Osteoblast (primary cell): ENCODE measurements around the gene EFNA5. TPM values are rescaled to one million over a fixed set of nuclear protein-coding genes. Genes with fewer than 3 reads are reported as not detected.

Experiments used
- DNase-seq: peaks from one replicate; pipeline ENCODE4 v3.0.0; 2011; ENCODE audit warnings: low spot score, mixed read lengths; ENCODE audit not compliant: insufficient read length; ENCODE audit errors: missing footprints
- H2AFZ ChIP-seq: 2 replicates; pipeline ENCODE4 v1.6.0; 2011; ENCODE audit warnings: mild to moderate bottlenecking, low read length
- H3K27ac ChIP-seq: 2 replicates; pipeline ENCODE4 v1.5.1; 2011; ENCODE audit warnings: mild to moderate bottlenecking, low read depth, low read length, moderate library complexity
- H3K27me3 ChIP-seq: 2 replicates; pipeline ENCODE4 v1.6.0; 2012; ENCODE audit warnings: mild to moderate bottlenecking, control low read depth, inconsistent platforms, low read length, moderate library complexity; ENCODE audit not compliant: insufficient read depth
- H3K36me3 ChIP-seq: 2 replicates; pipeline ENCODE4 v1.5.1; 2011; ENCODE audit warnings: mild to moderate bottlenecking, low read length, control low read depth, moderate library complexity; ENCODE audit not compliant: insufficient read depth
- H3K4me1 ChIP-seq: 2 replicates; pipeline ENCODE4 v1.5.1; 2011; ENCODE audit warnings: mild to moderate bottlenecking, low read length, control low read depth, moderate library complexity; ENCODE audit not compliant: insufficient read depth
- H3K4me2 ChIP-seq: 2 replicates; pipeline ENCODE4 v1.6.0; 2011; ENCODE audit warnings: mild to moderate bottlenecking, low read length; ENCODE audit not compliant: insufficient read depth
- H3K4me3 ChIP-seq: fragments of 200-600 bp; sonication (generic); 3 replicates; pipeline ENCODE4 v1.5.1; 2012; ENCODE audit warnings: mild to moderate bottlenecking, low read length, inconsistent platforms; ENCODE audit not compliant: insufficient read depth
- H3K79me2 ChIP-seq: 2 replicates; pipeline ENCODE4 v1.6.0; 2012; ENCODE audit warnings: mild to moderate bottlenecking, low read length, control low read depth, inconsistent platforms; ENCODE audit not compliant: insufficient read depth
- H3K9me3 ChIP-seq: 2 replicates; pipeline ENCODE4 v1.5.1; 2011; ENCODE audit warnings: low read depth, low read length, control low read depth
- H4K20me1 ChIP-seq: 2 replicates; pipeline ENCODE4 v1.6.0; 2012; ENCODE audit warnings: mild to moderate bottlenecking, low read length, control low read depth; ENCODE audit not compliant: insufficient read depth
- CTCF ChIP-seq: IDR thresholded peaks from 2 replicates; pipeline ENCODE4 v1.5.1; 2011; ENCODE audit warnings: mild to moderate bottlenecking, low read depth, low read length, moderate library complexity; ENCODE audit errors: extremely low read depth
- total RNA-seq: library from RNA; depleted of rRNA; stranded (reverse); fragments of >200 nt; gene quantifications from 2 replicates; pipeline ENCODE4 v1.2.3, GENCODE V29; 2012

EFNA5 gene
- total RNA-seq, 1 donor, result 12.3 TPM

DNA sequence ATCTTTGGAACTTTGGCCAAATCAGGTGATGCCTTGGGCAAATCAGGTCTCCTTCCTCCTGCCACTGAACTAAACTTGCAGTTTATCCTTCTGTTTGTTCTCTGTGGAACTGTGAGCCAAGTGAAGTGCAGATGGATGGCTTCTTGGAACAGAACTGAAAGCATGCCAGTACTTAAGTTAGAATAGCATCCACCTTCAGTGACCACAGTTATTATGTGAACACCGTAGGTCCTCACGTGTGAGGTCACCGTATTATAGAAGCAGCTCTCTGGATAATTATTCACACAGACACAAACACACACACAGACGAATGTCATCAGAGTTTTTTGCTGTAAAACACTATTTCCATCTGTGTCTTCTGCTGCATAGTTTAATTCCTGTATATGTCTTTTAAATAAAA, 162.6 kb downstream of the EFNA5 start:
- Histone ChIP-seq H3K9me3 (no peaks in the 10 kb centered on the region), H3K36me3 (no peaks in the 10 kb centered on the region), H3K4me3 (no peak overlapping the region), H3K4me1 (no peaks in the 10 kb centered on the region), H2AFZ (no peak overlapping the region), H3K79me2 (no peaks in the 10 kb centered on the region), H3K27me3 (no peaks in the 10 kb centered on the region), H3K4me2 (no peak overlapping the region), H4K20me1 (no peaks in the 10 kb centered on the region), H3K27ac (no peak overlapping the region)
- no peak for DNase-seq
- TF ChIP-seq CTCF, result no peak

DNA sequence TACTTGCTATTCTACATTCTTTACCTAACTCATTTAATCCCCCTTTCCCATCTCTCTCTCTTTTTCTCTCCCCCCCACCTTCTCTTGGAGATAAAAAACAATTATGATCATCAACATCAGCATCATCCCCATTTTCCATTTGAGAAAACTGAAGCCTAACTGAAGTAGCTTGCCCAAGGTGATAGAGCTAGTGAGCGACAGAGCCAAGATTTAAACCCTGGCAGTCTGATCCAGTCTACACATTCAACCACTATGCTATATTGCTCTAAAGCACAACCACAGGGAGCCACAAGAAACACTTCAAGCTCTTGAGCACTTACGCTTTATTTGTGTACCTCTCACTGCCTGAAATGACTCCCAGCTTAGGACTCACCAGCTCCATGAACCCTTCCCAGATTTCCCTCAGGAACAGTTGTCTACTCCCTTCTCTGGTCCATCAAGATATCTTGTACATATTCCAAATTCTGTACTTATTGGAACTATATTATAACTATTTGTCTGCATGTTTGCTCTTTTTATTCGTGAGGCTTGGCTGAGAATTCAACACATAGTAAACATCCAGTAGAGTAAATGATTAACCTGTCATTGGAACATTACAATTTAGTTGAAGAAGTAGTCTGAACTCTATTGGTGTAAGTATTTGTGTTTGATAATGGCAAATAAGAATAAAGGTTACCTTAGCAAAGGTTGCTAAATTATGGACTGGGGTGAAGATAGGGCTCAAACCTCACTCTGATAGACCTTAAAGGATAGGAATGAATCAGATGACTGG, 164.8 kb downstream of the EFNA5 start:
- Histone ChIP-seq H3K4me2 (no peak overlapping the region), H3K27ac (no peak overlapping the region), H3K4me3 (no peak overlapping the region), H3K4me1 (no peaks in the 10 kb centered on the region), H4K20me1 (no peaks in the 10 kb centered on the region), H3K9me3 (no peaks in the 10 kb centered on the region), H3K79me2 (no peaks in the 10 kb centered on the region), H3K27me3 (no peaks in the 10 kb centered on the region), H3K36me3 (no peaks in the 10 kb centered on the region), H2AFZ (no peak overlapping the region)
- no peak for TF ChIP-seq CTCF
- DNase-seq, result no peak

GRCh38 chr5:107504424-107504823, 166.3 kb downstream of the EFNA5 start:
- no peak for TF ChIP-seq CTCF
- Histone ChIP-seq H2AFZ (no peak overlapping the region), H3K79me2 (no peaks in the 10 kb centered on the region), H3K27ac (no peak overlapping the region), H3K4me2 (no peak overlapping the region), H3K9me3 (no peaks in the 10 kb centered on the region), H4K20me1 (no peaks in the 10 kb centered on the region), H3K36me3 (no peaks in the 10 kb centered on the region), H3K27me3 (no peaks in the 10 kb centered on the region), H3K4me3 (no peak overlapping the region), H3K4me1 (no peaks in the 10 kb centered on the region)
- DNase-seq, result no peak

GRCh38 chr5:107502676-107503060, 168.1 kb downstream of the EFNA5 start:
- H3K79me2 ChIP-seq, result no peaks in the 10 kb centered on the region
- TF ChIP-seq CTCF, result no peak
- H2AFZ ChIP-seq, result no peak overlapping the region
- H4K20me1 ChIP-seq, result no peaks in the 10 kb centered on the region
- no peaks in the 10 kb centered on the region for H3K27me3 ChIP-seq
- H3K4me1 ChIP-seq, result no peaks in the 10 kb centered on the region
- H3K36me3 ChIP-seq, result no peaks in the 10 kb centered on the region
- H3K27ac ChIP-seq, result no peak overlapping the region
- H3K4me2 ChIP-seq, result no peak overlapping the region
- H3K9me3 ChIP-seq, result no peaks in the 10 kb centered on the region
- peak; percentile 25 for DNase-seq
- H3K4me3 ChIP-seq, result no peak overlapping the region
